ENCODE measurements around the gene CS.

- TF ChIP-seq POLR2A (IDR thresholded peaks at IDR 0.05), result no peak
- no peak for TF ChIP-seq CTCF (IDR thresholded peaks at IDR 0.05)
Observed at GRCh38 chr12:56337753-56338251, 37.7 kb upstream of the CS start.

All from testis (tissue), 2 donors.